Fibroblast of villous mesenchyme (primary cell): ENCODE measurements around the gene RAB21. TPM values are rescaled to one million over a fixed set of nuclear protein-coding genes. Genes with fewer than 3 reads are reported as not detected.

Source experiments
- DNase-seq: peaks from one replicate; pipeline ENCODE4 v3.0.0-alpha.2; 2010; ENCODE audit warnings: low read depth
- H3K4me3 ChIP-seq: 2 replicates; pipeline ENCODE4 v1.5.1; 2011; ENCODE audit warnings: low read depth, mild to moderate bottlenecking, low read length
- total RNA-seq: library from RNA; depleted of rRNA; stranded (reverse); fragments of >200 nt; gene quantifications from 2 replicates; pipeline ENCODE4 v1.2.3, GENCODE V29; 2012
- TF ChIP-seq, protein P1 (sequence below): IDR thresholded peaks from 2 replicates; pipeline ENCODE4 v1.5.1; 2012; ENCODE audit warnings: low read depth, mild to moderate bottlenecking, low read length; ENCODE audit not compliant: insufficient read depth

The RAB21 gene
- total RNA-seq, 1 donor = 12.5 TPM

DNA sequence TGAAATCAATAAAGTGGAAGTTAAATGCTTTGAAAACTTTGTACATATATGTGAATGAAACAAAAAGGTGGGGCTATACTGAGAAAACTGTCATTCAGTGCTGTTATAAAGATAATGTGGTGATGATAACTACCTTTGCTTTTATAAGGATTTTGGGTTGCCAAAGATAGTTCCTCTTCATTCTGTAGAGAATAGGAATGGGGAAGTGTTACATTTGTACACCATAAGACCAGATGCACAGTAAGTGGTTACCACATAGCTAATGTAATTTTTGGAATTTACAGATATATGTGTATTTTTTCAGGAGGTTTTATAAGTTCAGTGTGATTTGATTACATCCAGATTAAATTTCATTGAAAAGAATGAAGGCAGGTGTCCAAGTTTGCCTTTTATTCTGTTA, 18.1 kb downstream of the RAB21 start:
- no peak for DNase-seq
- TF ChIP-seq, protein P1, sequence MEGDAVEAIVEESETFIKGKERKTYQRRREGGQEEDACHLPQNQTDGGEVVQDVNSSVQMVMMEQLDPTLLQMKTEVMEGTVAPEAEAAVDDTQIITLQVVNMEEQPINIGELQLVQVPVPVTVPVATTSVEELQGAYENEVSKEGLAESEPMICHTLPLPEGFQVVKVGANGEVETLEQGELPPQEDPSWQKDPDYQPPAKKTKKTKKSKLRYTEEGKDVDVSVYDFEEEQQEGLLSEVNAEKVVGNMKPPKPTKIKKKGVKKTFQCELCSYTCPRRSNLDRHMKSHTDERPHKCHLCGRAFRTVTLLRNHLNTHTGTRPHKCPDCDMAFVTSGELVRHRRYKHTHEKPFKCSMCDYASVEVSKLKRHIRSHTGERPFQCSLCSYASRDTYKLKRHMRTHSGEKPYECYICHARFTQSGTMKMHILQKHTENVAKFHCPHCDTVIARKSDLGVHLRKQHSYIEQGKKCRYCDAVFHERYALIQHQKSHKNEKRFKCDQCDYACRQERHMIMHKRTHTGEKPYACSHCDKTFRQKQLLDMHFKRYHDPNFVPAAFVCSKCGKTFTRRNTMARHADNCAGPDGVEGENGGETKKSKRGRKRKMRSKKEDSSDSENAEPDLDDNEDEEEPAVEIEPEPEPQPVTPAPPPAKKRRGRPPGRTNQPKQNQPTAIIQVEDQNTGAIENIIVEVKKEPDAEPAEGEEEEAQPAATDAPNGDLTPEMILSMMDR = no peak
- H3K4me3 ChIP-seq = no peak overlapping the region

DNA sequence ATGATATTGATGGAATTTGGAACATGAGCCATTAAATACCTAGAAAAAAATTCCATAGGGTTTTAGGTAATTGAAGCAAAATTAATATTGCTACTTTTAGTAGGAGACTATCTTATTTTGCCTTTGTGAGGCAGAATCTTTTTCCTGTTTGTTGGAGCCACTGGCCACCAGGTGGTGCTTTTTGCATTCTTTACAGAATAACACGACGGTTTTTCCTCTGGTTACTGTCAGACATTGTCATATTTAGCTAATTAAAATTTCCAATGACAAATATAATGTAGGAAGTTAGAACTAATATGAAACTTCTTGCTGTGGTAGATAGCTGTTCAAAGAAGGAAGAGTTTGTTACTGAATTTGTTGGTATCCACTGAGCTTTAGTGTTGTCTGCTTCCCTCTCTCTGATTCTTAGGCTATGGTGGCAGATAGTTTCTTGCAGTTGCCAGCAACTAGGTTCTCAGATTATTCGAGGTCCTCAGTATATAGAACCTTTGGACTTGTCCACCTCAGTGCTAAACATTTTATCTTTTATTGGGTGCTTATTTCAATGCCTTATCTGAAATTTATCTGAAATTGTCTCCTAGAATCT, 25.7 kb downstream of the RAB21 start:
- DNase-seq = peak; percentile 63

DNA sequence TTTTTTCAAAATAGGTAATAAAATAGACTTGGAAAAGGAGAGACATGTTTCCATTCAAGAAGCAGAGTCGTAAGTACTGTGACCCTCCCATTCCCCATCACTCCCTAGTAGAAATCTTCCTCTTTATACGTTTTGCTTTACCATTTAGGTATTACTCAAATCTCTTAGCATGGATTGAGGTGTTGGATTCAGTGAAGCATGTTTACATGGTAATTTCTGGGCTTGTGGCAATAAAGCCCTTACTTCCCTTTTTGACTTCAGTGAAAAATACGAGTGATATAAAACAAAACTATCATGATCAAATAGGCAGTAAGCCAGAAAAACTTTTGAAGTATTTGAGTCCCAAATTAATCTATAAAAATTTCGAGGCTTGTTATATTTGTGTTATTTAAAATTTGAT, 27.4 kb downstream of the RAB21 start:
- no peak overlapping the region for H3K4me3 ChIP-seq
- DNase-seq = no peak
- TF ChIP-seq, protein P1 = no peak

More for the DNA sequence above, 25.7 kb downstream of the RAB21 start:
- H3K4me3 ChIP-seq = no peak overlapping the region
- TF ChIP-seq, protein P1 = peak; percentile 73

DNA sequence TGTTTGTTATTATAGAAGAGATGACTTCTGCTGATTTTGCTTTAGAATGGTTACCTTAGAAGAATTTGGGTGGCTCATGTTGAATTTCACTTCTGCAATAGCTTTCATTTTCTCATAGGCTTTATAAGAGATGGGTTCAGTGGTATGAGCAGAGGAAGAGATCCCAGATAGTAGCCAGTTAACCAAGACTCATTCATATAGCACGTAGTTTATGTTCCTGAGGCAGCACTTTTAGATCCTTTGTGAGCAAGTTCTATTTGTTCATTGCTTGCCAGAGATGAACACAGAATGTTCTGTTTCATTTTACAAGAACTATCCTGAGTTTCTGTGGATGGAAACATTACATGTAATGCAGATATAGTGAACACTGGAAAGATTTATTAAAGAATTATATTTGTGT, 32.2 kb downstream of the RAB21 start:
- no peak overlapping the region for H3K4me3 ChIP-seq
- no peak for DNase-seq
- TF ChIP-seq, protein P1 = no peak

DNA sequence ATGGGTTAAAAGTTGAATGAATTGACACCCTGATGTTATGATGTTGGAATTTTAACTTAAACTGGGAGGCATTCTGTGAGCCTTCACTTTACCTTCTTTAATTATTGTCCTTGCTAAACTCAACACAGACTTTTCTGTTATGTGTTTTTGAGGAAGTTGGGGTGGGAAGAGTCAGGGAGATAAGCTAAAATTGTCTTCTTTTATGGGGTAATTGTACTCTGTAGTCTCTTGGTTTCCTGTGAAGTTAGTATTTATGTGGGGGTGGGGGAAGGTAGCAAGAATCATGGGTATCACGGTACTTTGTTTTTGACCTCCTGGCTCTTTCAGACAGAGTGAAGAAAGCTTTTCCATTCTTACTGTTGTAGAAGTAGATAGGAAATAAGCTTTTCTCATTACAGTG, 32.9 kb downstream of the RAB21 start:
- no peak overlapping the region for H3K4me3 ChIP-seq
- no peak for DNase-seq
- TF ChIP-seq, protein P1 = no peak

DNA sequence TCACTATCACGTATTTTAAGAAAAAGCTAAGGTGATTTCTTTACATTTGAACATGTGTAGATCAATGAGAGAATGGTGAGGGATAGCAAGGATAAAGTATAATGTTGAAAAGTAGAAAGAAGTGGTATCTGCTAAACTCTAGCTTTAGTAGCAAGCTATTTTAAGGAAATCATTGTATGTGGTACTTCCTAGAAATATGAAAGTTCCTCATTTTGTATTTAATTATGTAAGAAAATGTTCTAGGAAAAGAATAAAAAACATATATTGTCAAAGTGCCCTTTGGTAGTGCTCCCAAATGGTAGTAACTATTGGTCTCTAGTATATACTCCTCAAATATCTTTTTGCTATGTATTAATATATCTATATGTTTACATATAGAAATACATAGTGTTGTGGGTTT, 35.7 kb downstream of the RAB21 start:
- no peak for DNase-seq
- no peak overlapping the region for H3K4me3 ChIP-seq
- TF ChIP-seq, protein P1 = no peak

DNA sequence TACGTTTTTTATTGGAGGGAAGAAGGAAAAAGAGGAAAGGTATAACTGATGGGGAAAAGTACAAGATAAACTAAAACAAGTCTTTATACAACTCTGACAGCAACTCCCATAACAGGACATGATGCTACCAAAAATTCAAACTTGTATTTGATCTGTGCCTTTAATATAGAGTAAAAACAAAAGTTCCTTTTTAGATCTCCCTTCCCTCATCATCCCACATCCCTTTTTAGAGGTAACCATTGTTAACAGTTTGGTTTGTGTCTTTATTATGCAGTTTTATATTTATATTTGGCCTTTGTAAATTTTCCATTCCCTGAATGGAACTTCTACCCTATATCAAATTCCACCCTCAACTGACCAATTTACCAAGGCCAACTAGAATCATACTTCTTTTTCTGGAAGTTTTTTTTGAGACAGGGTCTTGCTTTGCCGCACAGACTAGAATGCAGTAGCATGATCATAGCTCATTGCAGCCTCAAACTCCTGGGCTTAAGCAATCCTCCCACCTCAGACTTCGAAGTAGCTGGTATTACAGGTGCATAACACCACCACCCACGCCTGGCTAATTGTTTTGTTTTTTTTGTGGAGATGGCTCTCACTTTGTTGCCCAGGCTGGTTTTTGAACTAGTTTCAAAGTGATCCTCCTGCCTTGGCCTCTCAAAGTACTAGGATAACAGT, 36.9 kb downstream of the RAB21 start:
- no peak overlapping the region for H3K4me3 ChIP-seq
- DNase-seq = no peak
- TF ChIP-seq, protein P1 = no peak
